Choroid plexus epithelial cell (primary cell): Measurements from ENCODE around the gene STK10.

ENCODE experiments used
- DNase-seq: peaks from one replicate; pipeline ENCODE4 v3.0.0-alpha.2; 2010; ENCODE audit warnings: low read depth
- H3K4me3 ChIP-seq: 2 replicates; pipeline ENCODE4 v1.5.1; 2011; ENCODE audit warnings: low read depth, mild to moderate bottlenecking, control low read depth, low read length, moderate library complexity
- TF ChIP-seq, protein P1 (sequence below): conservative IDR thresholded peaks from 2 replicates; pipeline ENCODE4 v1.5.1; 2011; ENCODE audit warnings: low read depth, mild to moderate bottlenecking, control low read depth, inconsistent platforms, low read length, moderate library complexity

The STK10 gene

GRCh38 chr5:172064766-172065165 lies 123.3 kb downstream of the STK10 start:
- no peak for DNase-seq
- TF ChIP-seq, protein P1, sequence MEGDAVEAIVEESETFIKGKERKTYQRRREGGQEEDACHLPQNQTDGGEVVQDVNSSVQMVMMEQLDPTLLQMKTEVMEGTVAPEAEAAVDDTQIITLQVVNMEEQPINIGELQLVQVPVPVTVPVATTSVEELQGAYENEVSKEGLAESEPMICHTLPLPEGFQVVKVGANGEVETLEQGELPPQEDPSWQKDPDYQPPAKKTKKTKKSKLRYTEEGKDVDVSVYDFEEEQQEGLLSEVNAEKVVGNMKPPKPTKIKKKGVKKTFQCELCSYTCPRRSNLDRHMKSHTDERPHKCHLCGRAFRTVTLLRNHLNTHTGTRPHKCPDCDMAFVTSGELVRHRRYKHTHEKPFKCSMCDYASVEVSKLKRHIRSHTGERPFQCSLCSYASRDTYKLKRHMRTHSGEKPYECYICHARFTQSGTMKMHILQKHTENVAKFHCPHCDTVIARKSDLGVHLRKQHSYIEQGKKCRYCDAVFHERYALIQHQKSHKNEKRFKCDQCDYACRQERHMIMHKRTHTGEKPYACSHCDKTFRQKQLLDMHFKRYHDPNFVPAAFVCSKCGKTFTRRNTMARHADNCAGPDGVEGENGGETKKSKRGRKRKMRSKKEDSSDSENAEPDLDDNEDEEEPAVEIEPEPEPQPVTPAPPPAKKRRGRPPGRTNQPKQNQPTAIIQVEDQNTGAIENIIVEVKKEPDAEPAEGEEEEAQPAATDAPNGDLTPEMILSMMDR, result no peak
- H3K4me3 ChIP-seq, result no peak overlapping the region

- DNase-seq, result no peak
- no peak overlapping the region for H3K4me3 ChIP-seq
- TF ChIP-seq, protein P1, result no peak
These were observed 123.7 kb downstream of the STK10 start for GRCh38 chr5:172064358-172064757.

DNA sequence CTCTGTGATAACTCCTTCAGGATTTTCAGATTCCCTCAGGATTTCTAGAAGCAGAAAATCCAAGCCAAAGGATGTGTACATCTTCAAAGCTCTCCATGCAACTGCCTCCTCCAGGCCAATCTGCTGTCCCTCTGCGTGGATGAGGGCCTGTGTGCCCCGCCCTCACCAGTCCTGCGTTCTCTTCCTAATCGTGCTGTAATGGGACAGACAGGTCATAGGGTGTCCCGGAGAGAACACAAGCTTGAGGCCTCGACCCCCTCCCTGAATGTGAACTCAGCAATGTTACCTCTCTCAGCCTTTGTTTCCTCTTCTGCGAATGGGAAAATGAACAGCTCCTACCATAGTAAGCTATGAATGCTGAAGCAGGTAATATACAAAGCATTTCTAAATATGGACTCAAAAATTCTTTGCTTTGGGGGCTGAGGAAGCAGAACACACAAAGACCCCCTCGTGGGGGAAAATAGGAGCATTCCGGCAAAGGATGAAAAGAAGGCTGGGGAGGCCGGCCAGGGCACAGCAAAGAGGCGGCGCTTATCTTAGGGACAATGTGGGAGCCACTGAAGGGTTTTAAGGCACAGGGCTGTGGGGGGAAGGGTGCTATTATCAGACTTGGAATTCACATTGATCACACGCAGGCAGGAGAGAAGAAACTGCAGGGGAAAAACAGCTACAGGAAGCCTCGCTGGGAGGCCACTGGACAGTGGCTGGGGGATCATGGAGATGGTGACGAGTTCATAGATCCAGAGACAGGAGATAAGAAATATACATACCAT lies 124.4 kb downstream of the STK10 start:
- TF ChIP-seq, protein P1, result no peak
- DNase-seq, result no peak
- no peak overlapping the region for H3K4me3 ChIP-seq

DNA sequence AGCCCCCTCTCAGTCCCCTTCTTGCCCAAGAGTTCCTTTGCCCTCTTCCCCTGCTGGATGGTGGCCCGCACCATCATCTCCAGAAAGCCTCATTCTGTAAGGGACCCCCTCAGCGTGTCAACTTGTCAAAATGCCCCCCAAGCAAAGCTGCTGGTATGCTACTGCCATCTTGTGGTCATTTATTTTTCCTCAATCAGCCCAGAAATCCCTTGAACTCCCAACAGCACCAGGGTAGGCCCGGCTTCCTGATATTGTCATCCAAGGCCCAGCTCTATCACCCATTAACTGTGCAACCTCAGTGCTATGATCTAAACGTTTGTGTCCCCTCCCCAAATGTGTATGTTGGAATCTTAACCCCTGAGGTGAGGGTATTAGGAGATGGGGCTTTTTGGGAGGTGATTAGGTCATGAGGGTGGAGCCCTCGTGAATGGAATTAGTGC lies 128.3 kb downstream of the STK10 start:
- no peak overlapping the region for H3K4me3 ChIP-seq
- DNase-seq, result peak; percentile 40
- TF ChIP-seq, protein P1, result peak; percentile 79

DNA sequence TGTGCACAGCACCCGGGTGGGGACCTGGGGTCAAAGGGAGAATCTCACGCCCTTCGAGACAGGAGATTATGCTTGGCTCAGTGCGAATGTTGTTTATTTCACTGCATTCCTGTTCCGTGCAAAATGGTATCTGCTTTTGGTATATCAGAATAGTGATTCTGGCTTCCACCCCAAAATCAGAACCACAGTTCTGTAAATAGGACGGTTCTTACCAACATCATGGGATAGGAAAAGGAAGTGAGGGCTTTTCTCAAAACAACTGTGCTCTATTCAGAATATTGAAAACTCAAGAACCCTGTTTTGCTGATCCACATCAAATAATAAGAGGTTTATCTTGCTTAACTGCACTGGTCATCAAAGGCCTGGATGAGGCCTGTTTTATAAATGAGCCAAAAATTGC lies 129.9 kb downstream of the STK10 start:
- H3K4me3 ChIP-seq, result no peak overlapping the region
- DNase-seq, result no peak
- TF ChIP-seq, protein P1, result no peak

DNA sequence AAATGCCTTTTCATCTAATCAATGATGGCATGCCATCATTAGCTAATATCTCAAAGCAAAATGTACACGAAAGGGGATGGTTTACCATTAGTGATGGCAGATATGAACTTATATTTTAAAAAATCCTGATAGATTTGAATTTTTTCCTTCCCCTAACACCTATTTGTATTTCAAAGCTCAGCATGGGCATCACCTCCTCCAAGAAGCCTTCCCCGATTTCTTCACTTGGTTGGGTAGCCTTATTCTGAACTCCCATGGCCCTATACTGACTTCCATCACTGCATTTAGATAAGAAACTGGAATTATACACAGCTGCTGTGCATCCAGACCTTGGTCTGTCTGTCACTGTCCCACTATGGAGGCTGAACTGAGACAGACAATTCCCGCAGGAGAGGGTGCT lies 132.0 kb downstream of the STK10 start:
- TF ChIP-seq, protein P1, result no peak
- no peak overlapping the region for H3K4me3 ChIP-seq

DNA sequence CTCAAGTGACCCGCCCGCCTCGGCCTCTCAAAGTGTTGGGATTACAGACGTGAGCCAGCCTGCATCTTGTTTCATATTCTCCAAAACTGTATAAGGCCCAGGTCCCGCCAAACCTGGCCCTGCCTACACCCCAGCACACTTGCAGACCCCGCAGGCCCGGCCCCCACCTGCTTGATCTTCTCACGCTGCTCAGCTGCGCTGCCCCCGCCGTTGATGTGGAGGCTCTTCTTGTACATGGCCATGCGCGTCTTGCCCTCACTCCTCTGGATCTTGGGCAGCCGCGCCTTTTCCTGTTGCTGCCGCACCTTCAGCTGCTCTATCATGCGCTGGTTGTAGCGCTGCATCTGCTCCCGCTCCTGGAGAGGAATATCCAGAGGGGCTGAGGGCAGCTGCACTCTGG lies 132.6 kb downstream of the STK10 start:
- no peak for DNase-seq
- H3K4me3 ChIP-seq, result no peak overlapping the region
- TF ChIP-seq, protein P1, result no peak

More for the DNA sequence above, 132.0 kb downstream of the STK10 start:
- no peak for DNase-seq
